Measurements from ENCODE around the gene FTCD. TPM values are rescaled to one million over a fixed set of nuclear protein-coding genes. Genes with fewer than 3 reads are reported as not detected.

FTCD gene
- total RNA-seq, 1 experiment from 2014 or later = 0.21 TPM

DNA sequence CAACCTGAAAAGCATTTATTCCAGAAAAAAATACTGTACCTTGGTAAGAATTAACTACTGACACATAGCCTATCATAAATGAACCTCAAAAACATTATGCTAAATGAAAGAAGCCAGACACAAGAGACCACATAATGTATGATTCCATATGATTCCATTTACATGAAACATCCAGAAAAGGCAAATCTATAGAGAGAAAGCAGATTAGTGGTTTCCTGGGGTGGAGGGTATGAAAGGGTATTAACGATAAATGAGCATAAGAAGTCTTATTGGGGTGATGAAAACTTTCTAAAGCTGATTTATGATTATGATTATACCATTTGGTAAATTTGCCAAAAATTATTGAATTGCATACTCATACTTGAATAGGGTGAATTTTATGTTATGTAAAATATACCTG lies 67.7 kb downstream of the FTCD start:
- H3K36me3 ChIP-seq (ENCODE audit: control insufficient read depth, insufficient read depth, low read length) = no peaks in the 10 kb centered on the region
- in situ Hi-C loops (cut with HindIII; ENCODE audit: low pct_unique_long_range_greater_than_20kb, low sequenced_read_pairs) (no loop called here), intact Hi-C loops (cut with micrococcal nuclease; ENCODE audit: unreplicated experiment) (no loop called here)
- no peaks in the 10 kb centered on the region; the same call in 1 of the 2 replicates for H3K9me3 ChIP-seq (ENCODE audit: control insufficient read depth, insufficient read depth, low read depth, low read length)
- DNase-seq (ENCODE audit: low read depth, low spot score) = no peak
- no peak overlapping the region for H3K4me3 ChIP-seq (ENCODE audit: low read depth in 2 of 2, low read length in 2 of 2)
- TF ChIP-seq, protein P1, sequence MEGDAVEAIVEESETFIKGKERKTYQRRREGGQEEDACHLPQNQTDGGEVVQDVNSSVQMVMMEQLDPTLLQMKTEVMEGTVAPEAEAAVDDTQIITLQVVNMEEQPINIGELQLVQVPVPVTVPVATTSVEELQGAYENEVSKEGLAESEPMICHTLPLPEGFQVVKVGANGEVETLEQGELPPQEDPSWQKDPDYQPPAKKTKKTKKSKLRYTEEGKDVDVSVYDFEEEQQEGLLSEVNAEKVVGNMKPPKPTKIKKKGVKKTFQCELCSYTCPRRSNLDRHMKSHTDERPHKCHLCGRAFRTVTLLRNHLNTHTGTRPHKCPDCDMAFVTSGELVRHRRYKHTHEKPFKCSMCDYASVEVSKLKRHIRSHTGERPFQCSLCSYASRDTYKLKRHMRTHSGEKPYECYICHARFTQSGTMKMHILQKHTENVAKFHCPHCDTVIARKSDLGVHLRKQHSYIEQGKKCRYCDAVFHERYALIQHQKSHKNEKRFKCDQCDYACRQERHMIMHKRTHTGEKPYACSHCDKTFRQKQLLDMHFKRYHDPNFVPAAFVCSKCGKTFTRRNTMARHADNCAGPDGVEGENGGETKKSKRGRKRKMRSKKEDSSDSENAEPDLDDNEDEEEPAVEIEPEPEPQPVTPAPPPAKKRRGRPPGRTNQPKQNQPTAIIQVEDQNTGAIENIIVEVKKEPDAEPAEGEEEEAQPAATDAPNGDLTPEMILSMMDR (IDR thresholded peaks at IDR 0.05) = no peak
- TF ChIP-seq TCF7L2 (IDR thresholded peaks at IDR 0.05; ENCODE audit: low read depth, low read length) (no peak), POLR2AphosphoS5 (IDR thresholded peaks at IDR 0.05; ENCODE audit: low read depth, low read length) (no peak)
- ChIA-PET CTCF (no interaction called here), POLR2A (interaction anchor here (0.5 kb wide), 1 partner anchor 244 kb away, joined by 6 read pairs; no protein-coding TSS in a partner anchor)
- no peak overlapping the region for H3K27ac ChIP-seq (ENCODE audit: low read length)
- H3K4me1 ChIP-seq (ENCODE audit: control insufficient read depth, insufficient read depth, low read length) = no peaks in the 10 kb centered on the region
- H3K27me3 ChIP-seq (ENCODE audit: control insufficient read depth, insufficient read depth, low read length) = no peaks in the 10 kb centered on the region
- ATAC-seq = no peak
- BruUV-seq (replicated peaks) = no TSS peak

Other genes starting within 250 kb of the FTCD start
- 34.2 TPM for gene COL6A1, start 173.8 kb downstream of the FTCD start, total RNA-seq (2021; ENCODE audit: unreplicated experiment)
- 29.9 TPM for gene COL6A2, start 57.5 kb downstream of the FTCD start, total RNA-seq (2021; ENCODE audit: unreplicated experiment)
- 0.26 TPM for gene SPATC1L, start 28.9 kb upstream of the FTCD start, total RNA-seq (2021; ENCODE audit: unreplicated experiment)
- gene LSS, start 73.2 kb upstream of the FTCD start, total RNA-seq (2021; ENCODE audit: unreplicated experiment) = 111 TPM
- 95.0 TPM for gene MCM3AP, start 130.0 kb upstream of the FTCD start, total RNA-seq (2021; ENCODE audit: unreplicated experiment)
- gene YBEY, start 130.8 kb upstream of the FTCD start, total RNA-seq (2021; ENCODE audit: unreplicated experiment) = 10.7 TPM
- 12.7 TPM for gene C21orf58, start 168.3 kb upstream of the FTCD start, total RNA-seq (2021; ENCODE audit: unreplicated experiment)
- 44.3 TPM for gene PCNT, start 168.6 kb upstream of the FTCD start, total RNA-seq (2021; ENCODE audit: unreplicated experiment)

Measured in Panc1 (cell line).